Upper lobe of left lung (tissue), 4 donors: ENCODE data around the gene TNXB.

ENCODE experiments used
- CTCF ChIP-seq, 6 experiments: fragments of 450-650 bp in 4 of 6; fragments of 200-600 bp in 2 of 6; sonication (generic) in 2 of 6; IDR thresholded peaks; one replicate each; pipeline ENCODE4 v1.5.1; 2016 to 2019; ENCODE audit warnings: antibody characterized with exemption in 6 of 6
- EP300 ChIP-seq, 4 donors: sonication (generic); formaldehyde crosslinking; IDR thresholded peaks; one replicate each; pipeline ENCODE4 v1.5.1; 2017; ENCODE audit warnings: antibody characterized with exemption in 4 of 4, control low read depth in 2 of 4
- POLR2A ChIP-seq, 4 donors: fragments of 450-650 bp; IDR thresholded peaks; one replicate each; pipeline ENCODE4 v1.5.1; 2016 to 2017; ENCODE audit warnings: antibody characterized with exemption in 4 of 4, mild to moderate bottlenecking in 2 of 4
- POLR2AphosphoS5 ChIP-seq, 2 donors: sonication (generic); formaldehyde crosslinking; IDR thresholded peaks; one replicate each; pipeline ENCODE4 v1.5.1; 2017; ENCODE audit warnings: antibody characterized with exemption in 2 of 2

GRCh38 chr6:32146687-32147086 lies 37.5 kb upstream of the TNXB start:
- TF ChIP-seq CTCF (IDR thresholded peaks at IDR 0.05) = no peak
- TF ChIP-seq EP300 (IDR thresholded peaks at IDR 0.05) = no peak
- no peak for TF ChIP-seq POLR2AphosphoS5 (IDR thresholded peaks at IDR 0.05)
- no peak for TF ChIP-seq POLR2A (IDR thresholded peaks at IDR 0.05)
